KMS-11 (cell line): ENCODE results near the gene OGFOD3.

Source experiments
- H2AFZ ChIP-seq: fragments of 200-600 bp; sonication (generic); 2 replicates; pipeline ENCODE4 v1.6.1; 2016; ENCODE audit warnings: antibody characterized with exemption, mixed run types, low read depth
- H3K27ac ChIP-seq: fragments of 200-600 bp; sonication (generic); 2 replicates; pipeline ENCODE4 v1.6.1; 2016; ENCODE audit warnings: mild to moderate bottlenecking, mixed run types
- H3K27me3 ChIP-seq: fragments of 200-600 bp; sonication (generic); 2 replicates; pipeline ENCODE4 v1.6.1; 2017; ENCODE audit warnings: mild to moderate bottlenecking, low read depth, mixed run types, moderate library complexity; ENCODE audit not compliant: insufficient read depth
- H3K36me3 ChIP-seq: fragments of 200-600 bp; sonication (generic); 2 replicates; pipeline ENCODE4 v1.6.1; 2017; ENCODE audit warnings: mild to moderate bottlenecking, mixed run types; ENCODE audit not compliant: insufficient read depth
- H3K4me1 ChIP-seq: fragments of 200-600 bp; sonication (generic); 2 replicates; pipeline ENCODE4 v1.6.1; 2016; ENCODE audit warnings: mild to moderate bottlenecking, low read depth, mixed run types; ENCODE audit not compliant: poor library complexity, severe bottlenecking
- H3K4me2 ChIP-seq: fragments of 200-600 bp; sonication (generic); 2 replicates; pipeline ENCODE4 v1.7.0; 2016; ENCODE audit warnings: mild to moderate bottlenecking, mixed run types
- H3K4me3 ChIP-seq: fragments of 200-600 bp; sonication (generic); IDR thresholded peaks from 2 replicates; pipeline ENCODE4 v1.6.1; 2017; ENCODE audit warnings: low read depth, low read length, mixed read lengths; ENCODE audit not compliant: insufficient read depth
- H3K79me2 ChIP-seq: fragments of 200-600 bp; sonication (generic); 2 replicates; pipeline ENCODE4 v1.6.1; 2016; ENCODE audit warnings: low read depth, mixed run types; ENCODE audit not compliant: insufficient read depth
- H3K9ac ChIP-seq: fragments of 200-600 bp; sonication (generic); 2 replicates; pipeline ENCODE4 v1.6.1; 2016; ENCODE audit warnings: mild to moderate bottlenecking, mixed run types
- H4K20me1 ChIP-seq: fragments of 200-600 bp; sonication (generic); 2 replicates; pipeline ENCODE4 v1.6.1; 2016; ENCODE audit warnings: mild to moderate bottlenecking, mixed run types; ENCODE audit not compliant: insufficient read depth
- TF ChIP-seq, protein P1 (sequence below): fragments of 200-600 bp; sonication (generic); conservative IDR thresholded peaks from 2 replicates; pipeline ENCODE4 v1.6.1; 2017; ENCODE audit warnings: low read depth, mild to moderate bottlenecking, antibody characterized with exemption, low read length, moderate library complexity, mixed read lengths

OGFOD3 gene

DNA sequence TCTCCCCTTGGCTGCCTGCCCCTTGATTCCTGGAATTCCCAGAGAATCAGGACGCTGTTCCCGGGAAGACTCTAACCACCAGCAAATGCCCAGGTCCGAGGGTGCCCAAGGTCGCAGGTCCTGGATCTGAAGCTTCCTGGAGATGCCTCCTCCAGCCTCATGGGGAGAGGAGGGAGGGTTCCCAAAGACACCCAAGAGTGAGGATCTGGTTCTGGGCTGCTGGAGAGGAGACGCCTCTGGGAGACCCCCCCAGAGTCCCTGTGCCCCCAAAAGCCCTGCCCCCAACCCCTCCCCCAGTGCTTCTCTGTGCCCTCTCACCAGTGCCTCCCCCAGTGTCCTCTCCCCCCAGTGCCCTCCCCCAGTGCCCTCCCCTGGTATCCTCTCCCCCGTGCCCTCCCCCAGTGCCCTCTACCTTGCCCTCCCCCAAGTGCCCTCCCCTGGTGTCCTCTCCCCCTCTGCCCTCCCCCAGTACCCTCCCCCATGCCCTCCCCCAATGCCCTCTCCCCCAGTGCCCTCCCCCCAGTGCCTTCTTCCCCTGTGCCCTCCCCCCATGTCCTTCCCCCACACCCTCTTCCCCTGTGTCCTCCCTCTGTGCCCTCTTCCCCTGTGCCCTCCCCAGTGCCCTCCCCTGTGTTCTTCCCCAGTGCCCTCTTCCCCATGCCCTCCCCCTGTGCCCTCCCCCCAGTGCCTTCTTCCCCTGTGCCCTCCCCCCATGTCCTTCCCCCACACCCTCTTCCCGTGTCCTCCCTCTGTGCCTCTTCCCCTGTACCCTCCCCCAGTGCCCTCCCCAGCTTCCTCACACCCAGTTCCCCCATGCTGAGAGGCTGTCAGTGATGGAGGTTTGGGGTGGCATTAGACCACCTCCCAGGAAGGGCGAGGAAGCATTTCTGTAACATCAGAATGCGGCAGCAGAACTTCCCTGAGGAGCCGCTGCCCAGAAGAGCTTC, 78.5 kb downstream of the OGFOD3 start:
- no peaks in the 10 kb centered on the region for H3K79me2 ChIP-seq
- peaks cover 3% of the 10 kb centered on the region; the same call in 1 of the 2 replicates for H3K27me3 ChIP-seq
- H3K4me3 ChIP-seq, result no peak overlapping the region
- H3K36me3 ChIP-seq, result no peaks in the 10 kb centered on the region
- no peaks in the 10 kb centered on the region for H4K20me1 ChIP-seq
- no peak overlapping the region for H3K4me2 ChIP-seq
- TF ChIP-seq, protein P1, sequence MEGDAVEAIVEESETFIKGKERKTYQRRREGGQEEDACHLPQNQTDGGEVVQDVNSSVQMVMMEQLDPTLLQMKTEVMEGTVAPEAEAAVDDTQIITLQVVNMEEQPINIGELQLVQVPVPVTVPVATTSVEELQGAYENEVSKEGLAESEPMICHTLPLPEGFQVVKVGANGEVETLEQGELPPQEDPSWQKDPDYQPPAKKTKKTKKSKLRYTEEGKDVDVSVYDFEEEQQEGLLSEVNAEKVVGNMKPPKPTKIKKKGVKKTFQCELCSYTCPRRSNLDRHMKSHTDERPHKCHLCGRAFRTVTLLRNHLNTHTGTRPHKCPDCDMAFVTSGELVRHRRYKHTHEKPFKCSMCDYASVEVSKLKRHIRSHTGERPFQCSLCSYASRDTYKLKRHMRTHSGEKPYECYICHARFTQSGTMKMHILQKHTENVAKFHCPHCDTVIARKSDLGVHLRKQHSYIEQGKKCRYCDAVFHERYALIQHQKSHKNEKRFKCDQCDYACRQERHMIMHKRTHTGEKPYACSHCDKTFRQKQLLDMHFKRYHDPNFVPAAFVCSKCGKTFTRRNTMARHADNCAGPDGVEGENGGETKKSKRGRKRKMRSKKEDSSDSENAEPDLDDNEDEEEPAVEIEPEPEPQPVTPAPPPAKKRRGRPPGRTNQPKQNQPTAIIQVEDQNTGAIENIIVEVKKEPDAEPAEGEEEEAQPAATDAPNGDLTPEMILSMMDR, result no peak
- H2AFZ ChIP-seq, result no peak overlapping the region
- H3K4me1 ChIP-seq, result peaks cover 15% of the 10 kb centered on the region
- H3K27ac ChIP-seq, result no peak overlapping the region
- no peak overlapping the region for H3K9ac ChIP-seq
